Body of pancreas (tissue), 4 donors: Measurements from ENCODE around the gene RAB30. TPM values are rescaled to one million over a fixed set of nuclear protein-coding genes. Genes with fewer than 3 reads are reported as not detected.

Source experiments
- ATAC-seq: fragments of 150-250 bp; one replicate; pipeline ENCODE4 v1.9.1; 2016
- DNase-seq, 4 donors: peaks; one replicate each; pipeline ENCODE4 v3.0.0-alpha.2; 2019
- H3K27ac ChIP-seq, 4 donors: fragments of 200-600 bp; sonication (generic); 1 replicate in 3 of 4; 2 replicates in 1 of 4; pipeline versions ENCODE4 v1.5.1 to v1.6.1; 2016 to 2019; ENCODE audit warnings: mild to moderate bottlenecking in 1 of 4, mixed read lengths in 1 of 4, moderate library complexity in 1 of 4
- H3K27me3 ChIP-seq, 2 donors: fragments of 200-600 bp; sonication (generic); one replicate each; pipeline ENCODE4 v1.6.0; 2016; ENCODE audit warnings: mild to moderate bottlenecking in 1 of 2
- H3K36me3 ChIP-seq, 2 donors: fragments of 200-600 bp; sonication (generic); replicated peaks in 1 of 2; 2 replicates each; pipeline ENCODE4 v1.5.1; 2016; ENCODE audit warnings: low read depth in 2 of 2; ENCODE audit not compliant: insufficient read depth in 1 of 2
- H3K4me1 ChIP-seq: fragments of 200-600 bp; sonication (generic); one replicate; pipeline ENCODE4 v1.6.0; 2016
- H3K4me3 ChIP-seq, 2 donors: fragments of 200-600 bp; sonication (generic); 1 replicate in 1 of 2; 2 replicates in 1 of 2; pipeline ENCODE4 v1.5.1; 2016 to 2019
- H3K9me3 ChIP-seq, 3 donors: fragments of 200-600 bp; sonication (generic); 1 replicate in 2 of 3; 2 replicates in 1 of 3; pipeline ENCODE4 v1.5.1; 2016
- POLR2A ChIP-seq, 3 donors: fragments of 450-650 bp; IDR thresholded peaks; one replicate each; pipeline ENCODE4 v1.6.1; 2016; ENCODE audit warnings: antibody characterized with exemption in 3 of 3, mild to moderate bottlenecking in 2 of 3
- WGBS, 2 donors: methylation state at CpG; one replicate each; pipeline ENCODE4 v1.1.5; 2017; 5-methylcytosine and 5-hydroxymethylcytosine counted together
- intact Hi-C: fragments of 100-400 bp; cut with DNase I; formaldehyde crosslinking; loops from one replicate; pipeline ENCODE4 v1.15.1; 2023
- total RNA-seq, 2 donors: library from RNA; depleted of rRNA; stranded (reverse); fragments of >200 nt; gene quantifications; one replicate each; pipeline ENCODE4 v1.1.0, GENCODE V29; 2016
- TF ChIP-seq, protein P1 (sequence below), 7 experiments: fragments of 450-650 bp in 4 of 7; fragments of 200-600 bp in 3 of 7; sonication (generic) in 3 of 7; IDR thresholded peaks; one replicate each; pipeline ENCODE4 v1.5.1; 2016 to 2019; ENCODE audit warnings: antibody characterized with exemption in 7 of 7

The RAB30 gene
- total RNA-seq, 2 donors from 2014 or later: 1.6 to 10.4 TPM

DNA sequence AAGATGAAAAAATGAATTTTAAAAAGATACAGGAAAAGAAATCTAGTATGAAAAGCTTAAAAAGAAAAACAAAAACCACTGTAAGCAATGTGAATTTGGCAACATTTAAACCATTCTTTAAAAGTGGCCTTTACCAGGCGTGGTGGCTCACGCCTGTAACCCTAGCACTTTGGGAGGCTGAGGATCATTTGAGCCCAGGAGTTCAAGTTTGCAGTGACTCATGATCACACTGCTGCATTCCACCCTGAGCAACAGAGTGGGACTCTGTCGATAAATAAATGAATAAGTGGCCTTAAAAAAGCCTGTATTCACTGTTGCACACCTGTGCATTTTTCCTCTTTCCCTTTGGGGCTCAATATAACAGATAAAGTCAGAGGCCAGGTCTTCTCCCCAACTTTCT, 69.2 kb downstream of the RAB30 start:
- WGBS, 2 donors: 94 to 96% methylated on average over 3 of the region's 3 CpGs
- Histone ChIP-seq H3K4me3 (no peak overlapping the region), H3K4me1 (peaks cover 13% of the 10 kb centered on the region), H3K9me3 (no peaks in the 10 kb centered on the region), H3K27me3 (no peaks in the 10 kb centered on the region), H3K27ac (no peak overlapping the region), H3K36me3 (no peaks in the 10 kb centered on the region)
- DNase-seq (no peak), ATAC-seq (no peak)
- intact Hi-C loops: loop anchor here (10.0 kb wide), 1 partner anchor 62 kb away; no protein-coding TSS in a partner anchor
- TF ChIP-seq, protein P1, sequence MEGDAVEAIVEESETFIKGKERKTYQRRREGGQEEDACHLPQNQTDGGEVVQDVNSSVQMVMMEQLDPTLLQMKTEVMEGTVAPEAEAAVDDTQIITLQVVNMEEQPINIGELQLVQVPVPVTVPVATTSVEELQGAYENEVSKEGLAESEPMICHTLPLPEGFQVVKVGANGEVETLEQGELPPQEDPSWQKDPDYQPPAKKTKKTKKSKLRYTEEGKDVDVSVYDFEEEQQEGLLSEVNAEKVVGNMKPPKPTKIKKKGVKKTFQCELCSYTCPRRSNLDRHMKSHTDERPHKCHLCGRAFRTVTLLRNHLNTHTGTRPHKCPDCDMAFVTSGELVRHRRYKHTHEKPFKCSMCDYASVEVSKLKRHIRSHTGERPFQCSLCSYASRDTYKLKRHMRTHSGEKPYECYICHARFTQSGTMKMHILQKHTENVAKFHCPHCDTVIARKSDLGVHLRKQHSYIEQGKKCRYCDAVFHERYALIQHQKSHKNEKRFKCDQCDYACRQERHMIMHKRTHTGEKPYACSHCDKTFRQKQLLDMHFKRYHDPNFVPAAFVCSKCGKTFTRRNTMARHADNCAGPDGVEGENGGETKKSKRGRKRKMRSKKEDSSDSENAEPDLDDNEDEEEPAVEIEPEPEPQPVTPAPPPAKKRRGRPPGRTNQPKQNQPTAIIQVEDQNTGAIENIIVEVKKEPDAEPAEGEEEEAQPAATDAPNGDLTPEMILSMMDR (IDR thresholded peaks at IDR 0.05): no peak
- no peak for TF ChIP-seq POLR2A (IDR thresholded peaks at IDR 0.05)

DNA sequence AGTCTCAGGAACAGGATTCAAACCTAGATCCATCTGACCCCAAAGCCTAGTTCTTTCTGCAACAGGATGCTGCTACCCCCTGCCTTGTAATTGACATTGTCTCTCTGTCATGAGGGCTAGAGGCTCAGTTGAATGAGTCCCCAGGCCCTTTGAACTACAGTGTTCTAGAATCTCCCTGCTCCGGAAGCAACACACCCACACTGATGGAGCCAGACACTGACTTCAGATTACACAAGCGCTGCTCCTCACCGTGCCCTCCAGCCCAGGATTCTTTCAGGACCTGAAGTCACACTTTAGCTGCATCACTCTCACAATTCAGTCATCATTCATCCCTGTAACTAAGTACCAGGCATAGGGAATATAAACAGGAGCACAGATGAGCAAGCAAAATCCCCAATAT, 69.6 kb downstream of the RAB30 start:
- peaks cover 13% of the 10 kb centered on the region for H3K4me1 ChIP-seq
- TF ChIP-seq, protein P1 (IDR thresholded peaks at IDR 0.05): no peak
- TF ChIP-seq POLR2A (IDR thresholded peaks at IDR 0.05): no peak
- H3K27ac ChIP-seq: no peak overlapping the region
- no peaks in the 10 kb centered on the region for H3K9me3 ChIP-seq
- no peak for DNase-seq
- H3K4me3 ChIP-seq: no peak overlapping the region
- WGBS, 2 donors: 79 to 97% methylated on average over 3 of the region's 3 CpGs
- no peaks in the 10 kb centered on the region for H3K27me3 ChIP-seq
- H3K36me3 ChIP-seq: no peaks in the 10 kb centered on the region
- ATAC-seq: no peak
- intact Hi-C loops: loop anchor here (10.0 kb wide), 1 partner anchor 63 kb away; no protein-coding TSS in a partner anchor

DNA sequence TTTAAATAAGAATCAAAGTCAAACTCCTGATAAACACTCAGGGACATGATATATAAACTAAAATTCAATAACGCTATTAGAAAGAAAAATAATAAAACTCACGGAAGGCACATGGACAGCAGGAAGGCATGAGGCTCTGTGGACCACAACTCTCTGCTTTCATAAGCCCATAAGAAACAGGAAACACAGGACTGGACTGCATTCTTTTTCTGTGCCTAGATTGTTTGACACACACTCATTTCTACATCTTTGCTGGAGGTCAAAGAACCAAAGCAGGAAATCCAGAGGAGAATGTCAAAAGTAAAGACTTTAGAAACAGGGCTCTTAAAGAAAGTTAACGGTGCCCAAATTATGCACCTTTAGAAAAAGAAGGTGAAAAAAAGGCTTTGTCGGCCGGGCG, 71.3 kb downstream of the RAB30 start:
- DNase-seq (no peak), ATAC-seq (no peak)
- Histone ChIP-seq H3K4me3 (no peak overlapping the region), H3K27ac (no peak overlapping the region), H3K27me3 (no peaks in the 10 kb centered on the region), H3K36me3 (no peaks in the 10 kb centered on the region), H3K4me1 (peaks cover 17% of the 10 kb centered on the region), H3K9me3 (no peaks in the 10 kb centered on the region)
- 93 to 94% methylated on average over 6 of the region's 6 CpGs for WGBS, 2 donors
- TF ChIP-seq, protein P1 (IDR thresholded peaks at IDR 0.05): no peak
- TF ChIP-seq POLR2A (IDR thresholded peaks at IDR 0.05): no peak
- intact Hi-C loops: loop anchor here (10.0 kb wide), 1 partner anchor 64 kb away; no protein-coding TSS in a partner anchor

DNA sequence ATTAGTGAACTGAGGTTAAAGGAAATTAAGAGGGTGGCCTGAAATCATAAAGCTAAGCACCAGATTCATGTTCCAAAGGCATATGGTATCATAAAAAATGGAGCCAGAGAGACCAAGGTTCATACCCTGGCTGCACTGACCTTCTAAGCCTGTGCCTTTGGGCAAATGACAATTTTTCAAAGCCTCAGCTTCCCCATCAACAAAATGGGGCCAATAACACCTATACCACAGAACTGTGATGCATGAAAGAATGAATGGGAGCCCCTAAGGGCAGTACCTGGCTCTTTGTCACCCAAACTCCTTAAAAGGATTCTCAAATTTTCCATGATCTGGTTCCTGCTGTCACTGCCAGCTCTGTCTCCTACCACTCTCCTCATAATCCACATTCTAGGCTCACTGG, 72.5 kb downstream of the RAB30 start:
- Histone ChIP-seq H3K4me3 (no peak overlapping the region), H3K27ac (no peak overlapping the region), H3K4me1 (peaks cover 20% of the 10 kb centered on the region), H3K27me3 (no peaks in the 10 kb centered on the region), H3K36me3 (no peaks in the 10 kb centered on the region), H3K9me3 (no peaks in the 10 kb centered on the region)
- TF ChIP-seq, protein P1 (IDR thresholded peaks at IDR 0.05): no peak
- intact Hi-C loops: no loop called here
- DNase-seq: no peak
- no peak for ATAC-seq

DNA sequence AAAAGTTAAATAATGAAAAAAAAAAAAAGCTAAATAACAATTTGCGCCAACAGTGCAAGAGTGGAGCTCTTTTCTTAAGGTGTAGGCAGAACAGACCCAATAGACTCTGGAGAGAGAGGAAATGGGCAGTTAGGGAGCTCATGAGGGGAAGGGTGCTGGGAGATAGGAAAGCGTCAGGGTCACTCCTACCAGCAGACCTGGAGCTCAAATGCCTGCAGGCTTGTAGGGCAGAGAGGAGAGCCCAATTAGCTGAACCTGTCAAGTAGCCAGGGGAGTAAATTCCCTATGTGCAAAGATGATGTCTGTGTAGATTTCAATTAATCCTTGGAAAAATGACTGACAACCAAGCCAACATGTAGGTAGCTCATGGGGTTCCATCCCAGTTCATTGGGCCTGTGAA, 73.0 kb downstream of the RAB30 start:
- intact Hi-C loops: no loop called here
- no peak overlapping the region for H3K4me3 ChIP-seq

More for the DNA sequence above, 73.0 kb downstream of the RAB30 start:
- TF ChIP-seq, protein P1 (IDR thresholded peaks at IDR 0.05): no peak
- TF ChIP-seq POLR2A (IDR thresholded peaks at IDR 0.05): no peak
- Histone ChIP-seq H3K4me1 (peaks cover 20% of the 10 kb centered on the region), H3K27me3 (no peaks in the 10 kb centered on the region), H3K27ac (no peak overlapping the region), H3K36me3 (no peaks in the 10 kb centered on the region), H3K9me3 (no peaks in the 10 kb centered on the region)
- ATAC-seq (no peak), DNase-seq (no peak)
- WGBS, 2 donors: 90 to 97% methylated on average over 2 of the region's 2 CpGs
